ENCODE data around the gene TRIM41.
"Not testable (repeated sequence)": the region's sequence is repeated elsewhere in the genome, so short reads cannot be mapped to it uniquely, and the experiment has no call there.

DNA sequence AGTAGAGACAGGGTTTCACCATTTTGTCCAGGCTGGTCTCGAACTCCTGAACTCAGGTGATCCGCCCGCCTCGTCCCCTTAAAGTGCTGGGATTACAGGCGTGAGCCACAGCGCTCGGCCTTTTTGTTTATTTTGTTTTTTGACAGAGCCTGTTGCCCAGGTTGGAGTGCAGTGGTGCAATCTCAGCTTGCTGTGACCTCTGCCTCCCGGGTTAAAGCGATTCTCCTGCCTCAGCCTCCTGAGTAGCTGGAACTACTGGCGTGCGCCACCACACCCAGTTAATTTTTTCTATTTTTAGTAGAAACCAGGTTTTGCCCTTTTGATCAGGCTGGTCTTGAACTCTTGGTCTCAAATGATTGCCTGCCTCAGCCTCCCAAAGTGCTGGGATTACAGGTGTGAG, 12.9 kb upstream of the TRIM41 start:
- TF ChIP-seq, protein P1, sequence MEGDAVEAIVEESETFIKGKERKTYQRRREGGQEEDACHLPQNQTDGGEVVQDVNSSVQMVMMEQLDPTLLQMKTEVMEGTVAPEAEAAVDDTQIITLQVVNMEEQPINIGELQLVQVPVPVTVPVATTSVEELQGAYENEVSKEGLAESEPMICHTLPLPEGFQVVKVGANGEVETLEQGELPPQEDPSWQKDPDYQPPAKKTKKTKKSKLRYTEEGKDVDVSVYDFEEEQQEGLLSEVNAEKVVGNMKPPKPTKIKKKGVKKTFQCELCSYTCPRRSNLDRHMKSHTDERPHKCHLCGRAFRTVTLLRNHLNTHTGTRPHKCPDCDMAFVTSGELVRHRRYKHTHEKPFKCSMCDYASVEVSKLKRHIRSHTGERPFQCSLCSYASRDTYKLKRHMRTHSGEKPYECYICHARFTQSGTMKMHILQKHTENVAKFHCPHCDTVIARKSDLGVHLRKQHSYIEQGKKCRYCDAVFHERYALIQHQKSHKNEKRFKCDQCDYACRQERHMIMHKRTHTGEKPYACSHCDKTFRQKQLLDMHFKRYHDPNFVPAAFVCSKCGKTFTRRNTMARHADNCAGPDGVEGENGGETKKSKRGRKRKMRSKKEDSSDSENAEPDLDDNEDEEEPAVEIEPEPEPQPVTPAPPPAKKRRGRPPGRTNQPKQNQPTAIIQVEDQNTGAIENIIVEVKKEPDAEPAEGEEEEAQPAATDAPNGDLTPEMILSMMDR (conservative IDR thresholded peaks at IDR 0.05; ENCODE audit: low read depth, low read length): not testable (repeated sequence)
- TF ChIP-seq EZH2phosphoT487 (IDR thresholded peaks at IDR 0.05; ENCODE audit: borderline replicate concordance, low read length): not testable (repeated sequence)

Data from PC-3 (cell line).